ENCODE data around the gene PEX14.
"Not testable (repeated sequence)": the region's sequence is repeated elsewhere in the genome, so short reads cannot be mapped to it uniquely, and the experiment has no call there.

PEX14 gene

GRCh38 chr1:10473145-10473765 is 1.5 kb upstream of the PEX14 start:
- CTCF ChIA-PET: interaction anchor here (1.0 kb wide), 2 partner anchors 10 to 21 kb away, joined by 3 to 5 read pairs; no protein-coding TSS in a partner anchor
- no peak for DNase-seq (ENCODE audit: extremely low spot score)
- TF ChIP-seq CTCF (IDR thresholded peaks at IDR 0.05; ENCODE audit: control extremely low read depth, extremely low read depth, low read depth, missing control alignments): no peak
- POLR2A ChIA-PET: no interaction called here

GRCh38 chr1:10474309-10474612 is 489 bp upstream of the PEX14 start:
- CTCF ChIA-PET: interaction anchor here (1.0 to 1.4 kb wide), 2 partner anchors 18 to 20 kb away, joined by 3 to 5 read pairs; no protein-coding TSS in a partner anchor
- POLR2A ChIA-PET; DNase-seq (ENCODE audit: extremely low spot score): not testable (repeated sequence)

- no peak for TF ChIP-seq CTCF (IDR thresholded peaks at IDR 0.05; ENCODE audit: control extremely low read depth, extremely low read depth, low read depth, missing control alignments)
- ChIA-PET CTCF (interaction anchor here (1.0 to 1.4 kb wide), 2 partner anchors 17 to 20 kb away, joined by 3 to 4 read pairs; no protein-coding TSS in a partner anchor), POLR2A (interaction anchor here (0.5 kb wide), 1 partner anchor 801 kb away, joined by 3 read pairs; no protein-coding TSS in a partner anchor)
- DNase-seq (ENCODE audit: extremely low spot score): no peak
Measured at GRCh38 chr1:10475510-10475909, 760 bp downstream of the PEX14 start.

GRCh38 chr1:10479296-10479695 is 4.5 kb downstream of the PEX14 start:
- TF ChIP-seq CTCF (IDR thresholded peaks at IDR 0.05; ENCODE audit: control extremely low read depth, extremely low read depth, low read depth, missing control alignments): no peak

GRCh38 chr1:10480614-10481013 is 5.9 kb downstream of the PEX14 start:
- DNase-seq (ENCODE audit: extremely low spot score): no peak
- no peak for TF ChIP-seq CTCF (IDR thresholded peaks at IDR 0.05; ENCODE audit: control extremely low read depth, extremely low read depth, low read depth, missing control alignments)
- POLR2A ChIA-PET: interaction anchor here (0.5 kb wide), 1 partner anchor 10 kb away, joined by 7 read pairs; no protein-coding TSS in a partner anchor
- CTCF ChIA-PET: interaction anchor here (0.9 to 3.5 kb wide), 3 partner anchors 14 to 33 kb away, joined by 3 to 15 read pairs (median 3); no protein-coding TSS in a partner anchor

More at GRCh38 chr1:10479296-10479695, 4.5 kb downstream of the PEX14 start:
- POLR2A ChIA-PET: no interaction called here
- CTCF ChIA-PET: interaction anchor here (3.5 kb wide), 1 partner anchor 15 kb away, joined by 15 read pairs; no protein-coding TSS in a partner anchor
- DNase-seq (ENCODE audit: extremely low spot score): no peak

GRCh38 chr1:10484521-10484920 is 9.8 kb downstream of the PEX14 start:
- TF ChIP-seq CTCF (IDR thresholded peaks at IDR 0.05; ENCODE audit: control extremely low read depth, extremely low read depth, low read depth, missing control alignments): no peak
- CTCF ChIA-PET: interaction anchor here (0.7 to 3.6 kb wide), 4 partner anchors 11 to 173 kb away, joined by 3 to 54 read pairs (median 8); partner anchors contain the start of gene CENPS
- no peak for DNase-seq (ENCODE audit: extremely low spot score)
- POLR2A ChIA-PET: no interaction called here

Data from GM10248 (cell line).